Nephron (organoid): ENCODE measurements around the gene UBE2L5.

ENCODE experiments used
- H3K27ac Mint-ChIP-seq, 3 experiments: 2 replicates each; pipeline ENCODE4 v1.8.0; 2020; ENCODE audit warnings: mixed read lengths in 3 of 3, mild to moderate bottlenecking in 2 of 3, moderate library complexity in 1 of 3
- H3K27me3 Mint-ChIP-seq: 2 replicates; pipeline ENCODE4 v1.8.0; 2021; ENCODE audit warnings: low read depth, mild to moderate bottlenecking, moderate library complexity, mixed read lengths
- H3K36me3 Mint-ChIP-seq: 2 replicates; pipeline ENCODE4 v1.8.0; 2020; ENCODE audit warnings: low read depth, mixed read lengths
- H3K4me1 Mint-ChIP-seq: 2 replicates; pipeline ENCODE4 v1.8.0; 2020; ENCODE audit warnings: mixed read lengths
- H3K4me3 Mint-ChIP-seq, 3 experiments: 2 replicates each; pipeline ENCODE4 v1.8.0; 2020; ENCODE audit warnings: mild to moderate bottlenecking in 3 of 3, mixed read lengths in 3 of 3, moderate library complexity in 2 of 3
- H3K9me3 Mint-ChIP-seq: 2 replicates; pipeline ENCODE4 v1.8.0; 2020; ENCODE audit warnings: mixed read lengths
- TF ChIP-seq, protein P1 (sequence below), 3 experiments: fragments of 200-600 bp; sonication (generic); IDR thresholded peaks; one replicate each; pipeline ENCODE4 v1.5.0; 2021; ENCODE audit warnings: antibody characterized with exemption in 3 of 3; ENCODE audit not compliant: unreplicated experiment in 3 of 3

The UBE2L5 gene

DNA sequence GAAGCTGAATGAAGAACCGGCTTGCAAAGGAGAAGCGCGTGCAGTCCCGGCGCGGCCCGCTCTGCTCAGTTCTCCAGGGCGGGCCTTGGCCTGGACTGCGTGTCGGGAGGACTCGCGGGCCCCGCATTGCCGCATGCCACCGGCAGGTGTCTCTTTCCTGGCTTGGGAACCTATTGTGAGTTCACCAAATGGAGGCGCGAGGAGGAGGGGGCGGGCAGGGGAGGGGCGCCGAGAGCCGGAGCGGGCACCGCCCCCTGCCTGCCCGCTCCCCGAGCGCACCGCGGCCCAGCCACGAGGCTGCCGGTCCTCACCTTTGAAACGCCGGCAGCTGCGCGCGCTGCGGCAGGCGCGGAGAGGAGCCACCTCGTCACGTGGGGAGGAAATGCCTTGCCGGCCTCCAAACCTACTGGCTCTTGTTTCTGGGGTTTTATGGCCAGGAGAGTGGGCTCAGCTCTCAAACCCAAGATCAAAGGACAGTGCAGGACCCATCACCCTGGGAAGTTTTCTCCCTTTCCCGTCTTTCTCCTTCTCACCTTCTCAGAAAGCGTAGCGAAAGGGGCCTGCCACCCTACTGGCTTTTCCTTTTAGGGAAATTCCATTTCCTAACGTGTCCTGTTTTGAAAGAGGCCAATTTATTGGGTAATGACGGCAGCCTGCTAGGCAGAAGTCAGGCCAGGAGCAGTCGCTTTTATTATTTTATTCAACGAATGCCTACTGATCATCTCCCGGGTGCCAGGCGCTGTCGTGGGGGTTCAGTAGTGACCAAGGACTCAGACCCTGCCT is 13.8 kb upstream of the UBE2L5 start:
- no peaks in the 10 kb centered on the region for H3K9me3 Mint-ChIP-seq
- H3K27ac Mint-ChIP-seq = peak overlapping the region; percentile 58 to 90 (median 74)
- H3K36me3 Mint-ChIP-seq = no peaks in the 10 kb centered on the region
- peak overlapping the region; percentile 80 to 81 (median 80) for H3K4me3 Mint-ChIP-seq
- peaks cover 15% of the 10 kb centered on the region for H3K27me3 Mint-ChIP-seq
- TF ChIP-seq, protein P1, sequence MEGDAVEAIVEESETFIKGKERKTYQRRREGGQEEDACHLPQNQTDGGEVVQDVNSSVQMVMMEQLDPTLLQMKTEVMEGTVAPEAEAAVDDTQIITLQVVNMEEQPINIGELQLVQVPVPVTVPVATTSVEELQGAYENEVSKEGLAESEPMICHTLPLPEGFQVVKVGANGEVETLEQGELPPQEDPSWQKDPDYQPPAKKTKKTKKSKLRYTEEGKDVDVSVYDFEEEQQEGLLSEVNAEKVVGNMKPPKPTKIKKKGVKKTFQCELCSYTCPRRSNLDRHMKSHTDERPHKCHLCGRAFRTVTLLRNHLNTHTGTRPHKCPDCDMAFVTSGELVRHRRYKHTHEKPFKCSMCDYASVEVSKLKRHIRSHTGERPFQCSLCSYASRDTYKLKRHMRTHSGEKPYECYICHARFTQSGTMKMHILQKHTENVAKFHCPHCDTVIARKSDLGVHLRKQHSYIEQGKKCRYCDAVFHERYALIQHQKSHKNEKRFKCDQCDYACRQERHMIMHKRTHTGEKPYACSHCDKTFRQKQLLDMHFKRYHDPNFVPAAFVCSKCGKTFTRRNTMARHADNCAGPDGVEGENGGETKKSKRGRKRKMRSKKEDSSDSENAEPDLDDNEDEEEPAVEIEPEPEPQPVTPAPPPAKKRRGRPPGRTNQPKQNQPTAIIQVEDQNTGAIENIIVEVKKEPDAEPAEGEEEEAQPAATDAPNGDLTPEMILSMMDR (IDR thresholded peaks at IDR 0.05; ENCODE audit: unreplicated experiment in 3 of 3) = peak; percentile 78 to 83 (median 79)
- peaks cover 51% of the 10 kb centered on the region for H3K4me1 Mint-ChIP-seq

DNA sequence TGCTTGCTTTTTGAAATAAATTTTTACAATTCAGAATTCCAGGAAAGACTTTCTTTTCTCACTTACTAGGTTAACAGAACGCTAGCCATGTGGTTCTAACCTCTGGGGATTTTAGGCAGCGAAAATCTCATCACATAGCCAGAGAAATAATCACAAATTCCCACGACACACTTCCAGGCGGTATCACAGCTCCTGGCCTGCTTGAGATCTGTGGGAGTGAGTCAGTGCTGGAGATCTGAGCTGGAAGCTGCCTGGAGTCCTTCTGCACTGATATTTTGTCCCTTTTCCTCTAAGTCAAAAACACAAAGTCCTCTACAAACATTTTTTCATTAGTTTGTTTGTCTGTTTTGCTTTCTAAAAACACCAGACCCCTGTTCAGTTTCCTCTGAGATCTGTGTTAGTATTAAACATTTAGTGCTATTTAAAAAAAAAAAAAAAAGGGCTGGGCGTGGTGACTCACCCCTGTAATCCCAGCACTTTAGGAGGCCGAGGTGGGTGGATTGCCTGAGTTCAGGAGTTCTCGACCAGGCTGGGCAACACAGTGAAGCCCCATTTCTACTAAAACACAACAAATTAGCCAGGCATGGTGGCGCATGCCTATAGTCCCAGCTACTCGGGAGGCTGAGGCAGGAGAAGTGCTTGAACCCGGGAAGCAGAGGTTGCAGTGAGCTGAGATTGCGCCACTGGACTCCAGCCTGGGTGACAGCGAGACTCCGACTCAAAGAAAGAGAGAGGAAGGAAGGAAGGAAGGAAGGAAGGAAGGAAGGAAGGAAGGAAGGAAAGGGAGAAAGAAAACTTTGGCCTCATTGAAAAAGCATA is 12.2 kb upstream of the UBE2L5 start:
- TF ChIP-seq, protein P1 (IDR thresholded peaks at IDR 0.05; ENCODE audit: unreplicated experiment in 3 of 3) = no peak
- Mint-ChIP-seq H3K4me1 (peaks cover 37% of the 10 kb centered on the region), H3K36me3 (no peaks in the 10 kb centered on the region), H3K4me3 (peak overlapping the region in 2 of 3 experiments; percentile 7 to 35), H3K27ac (peak overlapping the region; percentile 24 to 59 (median 28)), H3K9me3 (no peaks in the 10 kb centered on the region), H3K27me3 (peaks cover 15% of the 10 kb centered on the region)

DNA sequence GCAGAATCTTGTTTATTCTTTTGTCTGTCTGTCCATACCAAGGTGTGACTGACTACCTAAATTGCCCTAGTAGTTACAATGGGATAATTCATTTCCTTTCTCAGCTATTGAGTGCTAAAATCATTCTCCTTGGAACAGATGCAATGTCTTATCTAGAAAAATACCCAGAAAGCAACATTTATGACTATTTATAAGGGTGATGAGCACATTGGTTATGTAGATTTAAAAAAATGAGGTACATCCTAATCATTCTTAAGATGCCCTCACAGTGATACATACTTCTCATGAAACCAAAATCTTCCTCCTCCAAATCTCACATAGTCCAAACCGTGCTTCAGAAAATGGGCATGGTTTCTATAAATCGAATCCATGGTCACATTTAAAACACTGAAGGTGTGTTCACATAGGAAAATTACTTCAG is 11.6 kb upstream of the UBE2L5 start:
- Mint-ChIP-seq H3K27me3 (peaks cover 15% of the 10 kb centered on the region), H3K36me3 (no peaks in the 10 kb centered on the region), H3K9me3 (no peaks in the 10 kb centered on the region), H3K4me3 (no peak overlapping the region), H3K27ac (peak overlapping the region in 2 of 3 experiments; percentile 23 to 59), H3K4me1 (peaks cover 34% of the 10 kb centered on the region)
- TF ChIP-seq, protein P1 (IDR thresholded peaks at IDR 0.05; ENCODE audit: unreplicated experiment in 3 of 3) = no peak

DNA sequence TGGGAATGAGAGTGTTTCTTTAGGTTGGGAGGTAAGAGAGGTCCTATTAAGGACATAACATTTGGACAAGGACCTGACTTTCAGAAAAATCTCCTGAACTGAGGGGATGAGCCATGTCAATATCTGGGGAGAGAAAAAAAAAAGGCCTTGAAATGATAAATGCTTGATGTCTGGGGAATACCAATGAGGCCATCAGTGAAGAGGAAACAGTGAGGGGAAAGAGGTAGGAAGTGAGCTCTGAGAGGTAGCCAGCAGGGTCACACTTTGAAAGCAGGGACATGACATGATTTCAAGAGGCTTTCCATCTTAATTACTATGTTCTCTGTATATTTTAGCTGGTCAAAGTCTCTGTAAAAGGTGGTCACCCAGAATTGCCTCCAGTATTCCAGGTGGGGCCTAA is 9.9 kb upstream of the UBE2L5 start:
- no peak overlapping the region for H3K4me3 Mint-ChIP-seq
- H3K27ac Mint-ChIP-seq = no peak overlapping the region
- H3K27me3 Mint-ChIP-seq = peaks cover 7% of the 10 kb centered on the region
- TF ChIP-seq, protein P1 (IDR thresholded peaks at IDR 0.05; ENCODE audit: unreplicated experiment in 3 of 3) = no peak
- H3K36me3 Mint-ChIP-seq = no peaks in the 10 kb centered on the region
- H3K4me1 Mint-ChIP-seq = peaks cover 26% of the 10 kb centered on the region
- H3K9me3 Mint-ChIP-seq = no peaks in the 10 kb centered on the region

DNA sequence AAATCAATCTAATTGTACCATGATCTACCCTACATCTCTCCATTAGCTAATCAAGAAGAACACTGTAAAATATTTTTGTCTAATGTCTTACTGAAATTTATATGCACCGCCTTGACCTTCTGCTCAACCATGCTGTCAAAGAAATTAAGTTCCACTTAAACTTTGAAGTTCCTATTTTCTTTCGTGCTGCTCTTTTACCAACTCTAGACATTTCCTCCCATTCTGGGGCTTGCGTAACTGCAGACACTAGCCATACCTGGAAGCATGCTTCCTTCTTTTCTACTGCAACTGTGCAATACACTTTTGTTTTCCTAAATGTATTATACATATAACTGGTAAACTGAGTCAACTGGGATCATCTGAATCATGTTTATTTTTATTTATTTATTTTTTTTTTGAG is 8.5 kb upstream of the UBE2L5 start:
- TF ChIP-seq, protein P1 (IDR thresholded peaks at IDR 0.05; ENCODE audit: unreplicated experiment in 3 of 3) = no peak
- Mint-ChIP-seq H3K27me3 (peaks cover 9% of the 10 kb centered on the region), H3K4me3 (no peak overlapping the region), H3K27ac (no peak overlapping the region), H3K4me1 (peaks cover 27% of the 10 kb centered on the region), H3K36me3 (no peaks in the 10 kb centered on the region), H3K9me3 (no peaks in the 10 kb centered on the region)
